Endothelial cell of umbilical vein (primary cell): ENCODE data around the gene CBX4. TPM values are rescaled to one million over a fixed set of nuclear protein-coding genes. Genes with fewer than 3 reads are reported as not detected.
A peak's percentile ranks its signal among the peaks of the same experiment; 100 is the strongest.

Source experiments
- BruUV-seq: library from RNA; stranded (reverse); fragments of 400-500 nt; replicated peaks from 2 replicates; lab custom pipeline; 2021; lab: Mats Ljungman, UMichigan
- CTCF ChIA-PET: fragments of 300-600, 350-600 bp; sonication (Branson Sonifier 250); formaldehyde crosslinking; loops from one replicate; lab custom pipeline; 2021; ENCODE audit warnings: antibody characterized with exemption, inconsistent platforms; lab: Charles Lee
- POLR2A ChIA-PET: fragments of 300-600, 350-600 bp; sonication (Branson Sonifier 250); formaldehyde crosslinking; loops from one replicate; lab custom pipeline; 2021; ENCODE audit warnings: antibody characterized with exemption, inconsistent platforms; lab: Charles Lee
- DNase-seq: peaks from one replicate; pipeline ENCODE4 v3.0.0-alpha.2; 2011; ENCODE audit warnings: low read depth, low spot score
- FAIRE-seq: peaks from 2 replicates; lab custom pipeline; 2011; peaks lifted over from hg19 to GRCh38; lab: Jason Lieb, UNC
- H2AFZ ChIP-seq: 2 replicates; pipeline ENCODE4 v1.6.0; 2012; ENCODE audit warnings: low read depth, low read length, control low read depth, inconsistent platforms
- H3K27ac ChIP-seq: 2 replicates; pipeline ENCODE4 v1.5.1; 2011; ENCODE audit warnings: low read depth, mild to moderate bottlenecking, control low read depth, low read length, moderate library complexity; ENCODE audit not compliant: insufficient read depth
- H3K27me3 ChIP-seq, 2 experiments: 2 replicates each; pipeline versions ENCODE4 v1.6.0 to v1.6.1; 2011; ENCODE audit warnings: low read length in 2 of 2, mixed read lengths in 1 of 2; ENCODE audit not compliant: control insufficient read depth in 2 of 2, insufficient read depth in 2 of 2
- H3K36me3 ChIP-seq, 2 experiments: 2 replicates in 1 of 2; 3 replicates in 1 of 2; pipeline ENCODE4 v1.5.1; 2011; ENCODE audit warnings: low read length in 2 of 2, mild to moderate bottlenecking in 1 of 2, moderate library complexity in 1 of 2; ENCODE audit not compliant: control insufficient read depth in 2 of 2, insufficient read depth in 2 of 2; ENCODE audit errors: extremely low read depth in 1 of 2
- H3K4me1 ChIP-seq: 3 replicates; pipeline ENCODE4 v1.5.1; 2011; ENCODE audit warnings: mild to moderate bottlenecking, low read length; ENCODE audit not compliant: control insufficient read depth, insufficient read depth; ENCODE audit errors: extremely low read depth
- H3K4me2 ChIP-seq: 2 replicates; pipeline ENCODE4 v1.6.1; 2011; ENCODE audit warnings: low read length, control low read depth, mixed read lengths; ENCODE audit not compliant: insufficient read depth
- H3K4me3 ChIP-seq, 3 experiments: fragments of 200-600 bp in 1 of 3; sonication (generic), shearing (Covaris generic) in 1 of 3; replicated peaks in 1 of 3; 2 replicates each; pipeline ENCODE4 v1.5.1; 2011 to 2016; ENCODE audit warnings: control low read depth in 3 of 3, low read length in 3 of 3, mild to moderate bottlenecking in 2 of 3, inconsistent platforms in 1 of 3, low read depth in 1 of 3, moderate library complexity in 1 of 3; ENCODE audit not compliant: insufficient read depth in 1 of 3
- H3K79me2 ChIP-seq: 2 replicates; pipeline ENCODE4 v1.6.0; 2012; ENCODE audit warnings: low read length, inconsistent platforms; ENCODE audit not compliant: control insufficient read depth, insufficient read depth
- H3K9ac ChIP-seq: replicated peaks from 2 replicates; pipeline ENCODE3; 2011; ENCODE audit warnings: low read length, control low read depth; ENCODE audit not compliant: insufficient read depth; ENCODE audit errors: extremely low read depth
- H3K9me1 ChIP-seq: replicated peaks from 3 replicates; pipeline ENCODE4 v1.6.0; 2011; ENCODE audit warnings: mild to moderate bottlenecking, low read length; ENCODE audit not compliant: control insufficient read depth, insufficient read depth; ENCODE audit errors: extremely low read depth
- H3K9me3 ChIP-seq: replicated peaks from 2 replicates; pipeline ENCODE4 v1.5.1; 2012; ENCODE audit warnings: low read length, inconsistent platforms; ENCODE audit not compliant: control insufficient read depth, insufficient read depth
- H4K20me1 ChIP-seq: replicated peaks from 2 replicates; pipeline ENCODE3; 2011; ENCODE audit warnings: mild to moderate bottlenecking, low read length; ENCODE audit not compliant: control insufficient read depth, insufficient read depth; ENCODE audit errors: extremely low read depth
- CTCF ChIP-seq, 2 donors: IDR thresholded peaks; 1 replicate in 1 of 2; 2 replicates in 1 of 2; pipeline ENCODE4 v1.5.1; 2011; ENCODE audit warnings: low read length in 2 of 2, mild to moderate bottlenecking in 2 of 2, moderate library complexity in 2 of 2, control low read depth in 1 of 2, inconsistent platforms in 1 of 2, low read depth in 1 of 2; ENCODE audit not compliant: insufficient read depth in 1 of 2; ENCODE audit errors: extremely low read depth in 1 of 2
- EZH2 ChIP-seq: IDR thresholded peaks from 2 replicates; pipeline ENCODE4 v1.6.1; 2012; ENCODE audit warnings: borderline replicate concordance, low read depth, mild to moderate bottlenecking, moderate library complexity, low read length, inconsistent platforms; ENCODE audit not compliant: severe bottlenecking
- GATA2 ChIP-seq: IDR thresholded peaks from 2 replicates; pipeline ENCODE4 v1.7.0; 2011; ENCODE audit warnings: low read depth, mild to moderate bottlenecking, moderate library complexity, mixed read lengths, low read length; ENCODE audit not compliant: insufficient read length, insufficient read depth
- MYC ChIP-seq: IDR thresholded peaks from one replicate; pipeline ENCODE4 v1.6.1; 2011; ENCODE audit warnings: mild to moderate bottlenecking, low read depth, low read length
- dilution Hi-C: fragments of 300-500 bp; cut with MboI; formaldehyde crosslinking; loops from one replicate; pipeline ENCODE4 v1.15.0; 2019; ENCODE audit warnings: low sequenced_read_pairs; ENCODE audit not compliant: extremely low pct_ligation_motif_present
- intact Hi-C: fragments of 100-400 bp; cut with micrococcal nuclease; formaldehyde crosslinking; loops from one replicate; pipeline ENCODE4 v1.10.0; 2022
- polyA plus RNA-seq, 4 experiments: library from polyadenylated mRNA; depleted of rRNA in 3 of 4; stranded (reverse) in 3 of 4; unstranded in 1 of 4; fragments of >200 nt; gene quantifications; 2 replicates each; pipeline versions ENCODE4 v1.2.1 to v1.2.3, GENCODE V29; 2011 to 2012; ENCODE audit warnings: missing spikeins in 1 of 4
- total RNA-seq: library from RNA; stranded (reverse); gene quantifications from 2 replicates; pipeline ENCODE4 v1.2.3, GENCODE V29; 2021

CBX4 gene
- total and polyA plus RNA-seq, 2 donors (not counting 3 experiments of a cell fraction or from before 2014, with no cell fraction given): 7.0 to 12.3 TPM

DNA sequence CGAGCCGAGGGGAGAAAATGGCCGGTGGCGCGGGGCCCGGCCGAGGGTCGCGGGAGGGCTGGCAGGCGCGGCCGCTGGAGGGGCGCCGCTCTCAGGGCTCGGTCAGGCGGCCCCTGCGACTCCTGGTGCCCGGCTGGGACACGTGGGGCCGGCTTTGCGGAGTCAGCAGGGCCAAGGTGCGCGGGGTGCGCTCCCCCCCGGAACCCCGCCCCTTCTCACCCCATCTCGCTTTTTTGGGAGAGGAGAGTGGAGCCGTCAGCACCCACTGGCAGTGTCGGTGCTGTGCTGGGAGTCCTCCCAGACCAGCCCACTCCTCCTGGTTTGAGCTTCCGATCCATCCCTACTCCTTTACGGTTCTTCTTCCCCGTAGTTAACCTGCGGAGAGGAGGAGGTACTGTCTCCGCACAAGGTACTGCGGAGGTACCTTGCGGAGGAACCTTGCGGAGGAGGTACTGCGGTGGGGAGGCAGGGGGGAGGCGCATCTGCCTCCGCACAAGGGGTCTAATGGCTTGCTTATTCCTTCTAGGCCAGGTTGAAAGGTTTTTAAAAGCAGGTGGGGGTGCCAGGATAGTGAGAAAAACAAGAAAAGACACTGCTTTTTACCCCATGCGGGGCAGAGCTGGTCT lies 23.3 kb downstream of the CBX4 start:
- Histone ChIP-seq H3K36me3 (no peaks in the 10 kb centered on the region), H3K27me3 (peaks cover 52 to 77% of the 10 kb centered on the region in 2 experiments), H3K9me1 (no peaks in the 10 kb centered on the region), H3K9ac (no peak overlapping the region), H3K4me2 (no peak overlapping the region), H4K20me1 (no peaks in the 10 kb centered on the region), H3K9me3 (no peaks in the 10 kb centered on the region), H3K79me2 (no peaks in the 10 kb centered on the region), H3K4me1 (peaks cover 8% of the 10 kb centered on the region), H3K4me3 (no peak overlapping the region), H3K27ac (no peak overlapping the region), H2AFZ (no peak overlapping the region)
- DNase-seq (no peak), FAIRE-seq (no peak)
- dilution Hi-C loops (no loop called here), intact Hi-C loops (no loop called here)
- CTCF ChIA-PET: interaction anchor here (1.2 kb wide), 1 partner anchor 13 kb away, joined by 6 read pairs; no protein-coding TSS in a partner anchor
- no peak for TF ChIP-seq CTCF (IDR thresholded peaks at IDR 0.05; ENCODE audit: extremely low read depth in 1 of 2, insufficient read depth in 1 of 2, low read depth in 1 of 2, low read length in 2 of 2)
- TF ChIP-seq MYC: no peak
- TF ChIP-seq EZH2: peak; percentile 5
- TF ChIP-seq GATA2: no peak
- POLR2A ChIA-PET: interaction anchor here (1.6 kb wide), 1 partner anchor 23 kb away, joined by 6 read pairs; the partner anchor contains the start of gene CBX4
- BruUV-seq: no TSS peak
